Measurements from ENCODE around the gene PDZD8.
"Not testable (repeated sequence)": the region's sequence is repeated elsewhere in the genome, so short reads cannot be mapped to it uniquely, and the experiment has no call there.

Gene PDZD8

DNA sequence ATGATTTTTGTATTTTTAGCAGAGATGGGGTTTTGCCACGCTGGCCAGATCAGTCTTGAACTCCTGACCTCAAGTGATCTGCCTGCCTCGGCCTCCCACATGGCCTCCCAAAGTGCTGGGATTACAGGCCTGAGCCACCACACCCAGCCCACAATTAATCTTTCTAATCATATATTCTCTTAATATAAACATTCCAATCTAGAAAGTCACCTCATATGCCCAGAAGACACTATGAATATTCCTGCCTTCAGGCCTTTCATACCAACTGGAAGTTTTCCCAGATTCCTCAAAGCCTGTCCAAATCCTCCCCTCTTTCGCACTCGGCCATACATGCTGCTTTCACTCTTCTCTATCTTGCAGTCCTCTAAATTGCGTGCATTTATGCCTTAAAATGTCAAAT, 32.6 kb downstream of the PDZD8 start:
- no peak for DNase-seq

DNA sequence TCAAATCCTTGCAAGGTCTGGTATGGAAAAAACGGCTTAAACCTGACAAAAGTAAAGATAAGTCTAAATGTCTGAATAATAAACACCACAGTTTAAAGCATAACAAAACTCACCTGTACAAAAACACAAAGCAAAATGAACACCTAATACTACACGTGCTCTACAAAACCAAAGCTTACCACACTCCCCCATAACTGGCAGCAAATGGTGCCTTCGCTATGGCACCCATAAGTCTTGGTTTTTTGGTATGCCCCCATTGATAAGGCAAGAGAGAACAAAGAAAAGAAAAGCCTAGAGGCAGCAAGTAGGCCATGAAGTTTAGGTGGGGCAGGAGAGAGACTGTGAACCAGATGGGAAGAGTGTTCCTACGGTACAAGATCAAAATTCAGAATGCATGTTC, 34.2 kb downstream of the PDZD8 start:
- DNase-seq = no peak

DNA sequence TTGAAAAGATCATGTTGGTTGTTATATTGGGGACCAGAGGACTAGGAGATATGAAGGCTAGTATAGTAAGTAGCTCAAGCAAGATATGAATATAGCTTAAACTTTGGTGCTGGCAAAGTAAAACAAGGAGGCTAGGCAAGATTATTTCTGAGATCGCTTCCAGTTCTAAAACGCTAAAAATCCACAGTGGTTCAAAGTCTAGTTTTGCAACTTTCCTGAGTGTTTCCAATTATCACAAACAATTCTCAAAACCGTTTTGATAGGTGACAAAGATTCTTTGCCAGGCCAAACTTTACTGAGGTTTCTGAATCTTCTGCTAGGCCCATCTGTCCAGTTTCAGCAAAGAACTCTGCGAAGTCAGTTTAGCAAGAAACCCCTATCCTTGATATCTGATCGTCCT, 35.3 kb downstream of the PDZD8 start:
- DNase-seq = no peak

DNA sequence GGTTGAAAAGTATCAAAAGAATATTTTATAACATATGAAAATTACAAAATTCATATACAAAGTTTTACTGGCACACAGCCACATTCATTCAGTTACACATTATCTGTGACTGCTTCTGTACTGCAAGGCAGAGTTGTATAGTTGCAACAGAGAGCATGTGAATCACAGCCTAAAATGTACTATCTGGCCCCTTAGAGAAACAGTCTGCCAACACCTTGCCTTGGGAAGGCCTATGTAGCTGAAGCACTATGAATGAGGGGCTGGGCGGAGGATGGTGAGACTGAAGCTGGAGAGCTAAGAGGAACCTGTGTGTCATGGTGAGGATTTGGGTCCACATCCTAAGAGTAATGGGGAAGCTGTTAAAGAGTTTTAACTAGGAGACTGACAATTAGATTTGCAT, 35.7 kb downstream of the PDZD8 start:
- DNase-seq = no peak

DNA sequence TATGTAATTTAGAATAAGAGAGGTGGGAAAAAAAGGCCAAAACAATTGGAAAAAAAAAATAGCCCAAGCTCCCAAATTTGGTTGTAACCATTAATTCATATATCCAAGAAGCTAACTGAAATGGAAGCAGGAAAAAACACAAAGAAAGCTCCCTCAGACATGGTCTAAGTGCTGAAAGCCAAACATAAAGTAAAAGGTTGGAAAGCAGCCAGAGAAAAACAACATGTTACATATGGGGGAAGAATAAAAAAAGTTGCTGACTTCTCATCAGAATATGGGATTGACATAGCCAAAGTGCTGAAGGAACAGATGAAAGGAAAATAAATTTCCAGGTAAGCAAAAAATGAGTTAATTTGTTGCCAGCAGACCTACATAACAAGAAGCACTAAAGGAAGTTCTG, 40.3 kb downstream of the PDZD8 start:
- no peak for DNase-seq

DNA sequence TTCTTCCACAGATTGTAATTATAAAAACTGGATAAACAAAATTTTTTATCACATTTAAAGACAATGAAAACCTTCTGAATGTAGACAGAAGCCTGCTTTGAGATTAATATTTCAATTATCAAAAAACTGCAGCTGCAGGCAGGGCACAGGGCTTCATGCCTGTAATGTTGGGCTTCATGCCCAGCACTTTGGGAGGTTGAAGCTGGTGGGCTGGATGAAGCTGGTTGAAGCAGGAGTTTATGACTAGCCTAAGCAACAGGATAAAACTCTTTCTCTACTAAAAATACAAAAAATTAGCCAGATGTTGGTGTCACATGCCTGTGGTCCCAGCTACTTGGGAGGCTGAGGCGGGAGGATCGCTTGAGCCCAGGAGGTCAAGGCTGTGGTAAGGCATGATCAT, 41.2 kb downstream of the PDZD8 start:
- DNase-seq = no peak

DNA sequence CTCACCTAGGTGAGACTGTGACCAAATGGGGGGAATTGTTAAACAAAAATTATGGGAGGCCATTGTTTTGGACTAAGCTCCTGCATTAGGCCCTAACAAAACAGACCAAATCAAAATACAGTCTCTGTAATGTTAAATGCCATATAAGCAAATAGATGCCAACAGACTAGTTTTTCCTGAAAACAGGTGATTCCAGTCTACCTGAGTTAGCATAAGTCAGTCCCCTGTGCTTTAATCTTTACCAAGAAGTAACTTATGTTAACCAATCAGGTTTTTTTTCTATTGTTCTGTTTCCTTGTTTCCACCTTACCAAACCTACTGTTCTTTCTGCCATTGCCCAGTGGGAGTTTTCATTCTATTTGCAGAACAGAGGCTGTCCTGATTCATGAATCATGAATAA, 48.0 kb downstream of the PDZD8 start:
- DNase-seq = no peak

DNA sequence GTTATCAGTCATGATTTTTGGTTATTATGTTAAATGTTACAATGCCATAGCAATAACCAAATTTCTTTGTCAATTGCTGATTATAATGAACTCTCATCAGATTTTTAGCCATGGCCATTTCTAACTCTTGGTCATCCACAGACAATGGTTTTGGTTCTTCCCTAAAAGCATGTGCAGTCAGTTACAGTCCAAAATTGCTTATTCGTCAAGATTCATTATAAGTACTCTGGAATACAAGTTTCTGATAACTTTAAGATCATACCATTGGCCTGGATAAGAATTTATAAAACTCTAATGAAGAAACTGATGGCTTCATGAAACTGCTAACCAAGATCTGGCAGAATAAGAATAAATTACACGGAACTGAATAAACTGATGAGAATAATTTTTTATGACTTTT, 50.9 kb downstream of the PDZD8 start:
- no peak for DNase-seq

DNA sequence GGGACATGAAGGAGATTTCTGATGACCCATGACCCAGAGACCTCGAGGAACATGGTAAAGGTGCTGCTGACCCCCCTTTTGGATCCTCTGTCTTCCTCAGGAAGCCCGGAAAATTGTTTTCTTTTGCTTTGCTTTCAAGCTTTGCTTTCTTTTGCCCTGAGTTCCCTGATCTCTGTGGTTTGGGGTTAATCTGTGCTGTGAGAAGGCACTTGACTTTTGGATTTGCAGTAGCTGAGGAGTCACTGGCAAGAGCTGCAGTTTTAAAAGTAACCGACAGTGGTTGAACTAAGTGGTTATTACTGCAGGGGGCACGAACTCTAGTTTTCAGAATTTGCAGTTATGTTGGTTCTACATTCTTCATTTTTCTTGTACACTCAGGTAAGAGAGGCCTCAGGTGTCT, 53.0 kb downstream of the PDZD8 start:
- no peak for DNase-seq

DNA sequence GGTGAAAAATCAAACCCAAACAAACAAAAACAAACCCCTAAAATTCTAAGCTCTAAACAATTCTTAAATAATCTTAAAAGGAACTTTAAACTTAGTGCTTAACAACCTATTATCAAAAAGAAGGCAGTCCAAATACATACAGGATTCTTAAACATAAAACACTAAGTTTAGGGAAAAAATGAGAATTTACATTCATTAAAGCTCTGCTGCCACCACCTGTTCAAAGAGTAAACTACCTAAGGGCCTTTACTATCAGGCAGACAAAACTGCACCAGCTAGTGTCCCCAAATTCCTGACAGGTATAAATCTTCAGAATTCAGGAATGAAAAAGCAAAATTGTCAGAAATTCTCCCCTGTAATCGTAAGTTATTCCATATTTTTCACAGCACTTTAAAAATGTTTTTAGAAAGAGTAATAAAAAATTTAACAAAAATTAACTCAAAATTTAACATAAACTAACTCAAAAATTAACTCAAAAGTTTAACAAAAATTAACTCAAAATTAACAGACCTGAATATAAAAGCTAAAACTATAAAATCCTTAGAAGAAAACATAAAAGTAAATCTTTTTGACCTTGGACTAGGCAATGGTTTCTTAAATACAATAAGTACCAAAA, 55.1 kb downstream of the PDZD8 start:
- no peak for DNase-seq

DNA sequence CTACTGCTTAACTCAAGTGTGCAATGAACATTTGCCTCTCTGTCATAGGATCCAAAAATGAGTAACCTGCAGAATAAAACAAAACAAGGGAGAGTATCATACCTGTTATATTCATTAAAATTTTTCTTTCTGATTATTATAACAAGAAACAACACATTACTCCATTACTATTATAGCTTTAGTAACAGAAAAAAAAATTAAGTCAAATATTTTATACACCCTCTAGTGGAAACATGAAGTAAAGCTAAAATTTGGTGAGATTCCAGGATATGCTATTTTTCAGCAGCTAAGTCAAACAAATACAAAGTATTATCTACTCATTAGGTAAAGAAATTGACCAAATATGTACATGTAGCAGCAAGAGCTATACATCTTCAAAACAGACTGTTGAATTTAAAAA, 56.3 kb downstream of the PDZD8 start:
- no peak for DNase-seq

DNA sequence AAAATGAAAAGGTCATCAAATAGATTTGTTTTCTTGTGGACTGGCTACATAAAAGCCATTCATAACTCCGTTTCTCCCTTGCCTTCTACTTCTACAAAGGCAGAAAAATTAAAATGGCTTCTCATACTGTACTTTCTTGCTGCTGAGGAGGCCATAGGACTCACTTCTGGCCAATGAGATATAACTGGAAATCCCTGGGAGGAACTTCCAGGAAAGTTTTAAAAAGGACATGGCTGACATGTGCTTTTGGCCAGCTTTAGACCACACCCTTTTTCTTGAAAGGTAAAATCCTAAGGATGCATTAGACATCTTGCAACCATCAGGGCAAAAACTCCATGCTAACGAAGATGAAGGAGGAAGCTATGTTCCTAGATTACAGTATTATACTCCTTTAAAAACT, 58.5 kb downstream of the PDZD8 start:
- no peak for DNase-seq

DNA sequence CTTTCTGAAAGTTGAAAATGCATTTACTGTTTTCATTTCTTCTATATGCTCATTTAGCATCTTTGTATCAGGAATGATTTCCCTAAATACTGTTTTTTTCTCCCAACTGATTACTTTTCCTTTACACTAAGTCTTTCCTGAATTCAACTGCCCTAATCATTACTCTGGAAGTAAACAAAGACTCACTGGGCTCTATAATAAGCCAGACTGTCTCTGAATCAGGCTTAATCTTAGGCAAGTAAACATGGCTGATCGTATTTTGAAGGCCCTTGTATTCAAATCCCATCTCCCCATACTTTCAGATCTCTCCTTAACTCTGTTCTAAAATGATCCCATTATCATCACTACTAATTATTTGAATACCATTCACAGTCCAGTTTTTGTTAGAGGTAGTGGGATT, 61.6 kb downstream of the PDZD8 start:
- no peak for DNase-seq

DNA sequence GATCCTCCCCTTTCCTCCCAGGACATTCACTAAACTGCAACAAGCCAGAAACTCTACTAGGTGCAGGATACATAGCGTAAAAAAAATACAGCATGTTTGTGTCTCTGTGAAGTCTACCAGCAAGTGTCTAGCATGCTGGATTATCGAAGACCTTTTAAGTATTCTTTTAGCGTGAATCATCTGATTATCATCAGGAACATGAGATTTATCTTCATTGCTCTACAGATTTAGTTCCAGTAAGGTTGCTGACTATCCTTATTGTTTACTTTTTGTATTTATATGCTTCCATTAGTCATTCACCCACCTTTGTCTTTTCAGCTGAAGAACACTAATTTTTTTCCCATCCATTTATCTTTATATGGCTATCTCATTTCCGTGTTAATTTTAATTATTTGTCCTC, 62.8 kb downstream of the PDZD8 start:
- DNase-seq = no peak

DNA sequence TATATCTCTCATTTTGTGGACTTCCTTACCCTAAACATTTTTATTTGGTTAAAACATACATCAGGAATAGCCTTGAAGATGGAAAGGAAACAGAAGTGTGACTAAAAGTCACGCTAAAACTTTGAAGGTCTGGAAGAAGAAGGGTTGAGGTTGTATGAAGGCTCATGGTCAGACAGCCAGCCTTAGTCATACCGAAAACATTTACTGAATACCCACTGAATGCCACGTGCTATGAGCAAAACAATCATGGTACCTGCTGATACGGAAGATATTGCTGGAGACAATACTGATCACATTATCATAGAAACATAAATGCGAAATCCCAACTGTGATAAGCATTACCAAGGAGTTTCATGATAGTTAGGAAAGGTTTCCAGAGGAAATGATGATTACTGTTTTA, 64.0 kb downstream of the PDZD8 start:
- DNase-seq = no peak

DNA sequence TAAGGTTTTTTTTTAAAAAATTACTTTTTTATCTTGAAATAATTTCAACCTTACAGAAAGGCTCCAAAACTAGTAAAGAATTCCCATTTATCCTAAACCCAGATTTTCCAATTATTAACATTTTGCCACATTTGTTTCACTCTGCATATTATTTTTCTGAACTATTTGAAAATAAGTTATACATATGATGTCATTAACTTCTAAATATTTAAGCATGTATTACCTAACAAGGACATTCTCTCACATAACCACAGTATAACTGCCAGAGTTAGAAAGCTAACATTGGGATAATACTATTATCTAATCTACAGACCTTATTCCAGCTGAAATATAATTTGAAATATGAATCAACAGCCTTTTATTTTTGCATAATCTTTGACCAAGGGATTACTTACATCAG, 68.6 kb downstream of the PDZD8 start:
- no peak for DNase-seq

DNA sequence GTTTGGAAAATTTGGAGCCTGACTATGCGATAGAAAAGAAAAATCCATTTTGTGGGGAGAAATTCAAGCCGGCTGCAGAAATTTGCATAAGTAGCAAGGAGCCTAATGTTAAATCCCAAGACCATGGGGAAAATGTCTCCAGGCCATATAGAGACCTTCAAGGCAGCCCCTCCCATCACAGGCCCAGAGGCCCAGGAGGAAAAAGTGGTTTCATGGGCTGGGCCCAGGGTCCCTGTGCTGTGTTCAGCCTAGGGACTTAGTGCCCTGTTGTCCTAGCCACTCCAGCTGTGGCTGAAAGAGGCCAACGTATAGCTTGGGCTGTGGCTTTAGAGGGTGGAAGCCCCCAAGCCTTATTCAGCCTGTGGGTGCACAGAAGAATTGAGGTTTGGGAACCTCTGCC, 71.8 kb downstream of the PDZD8 start:
- not testable (repeated sequence) for DNase-seq

DNA sequence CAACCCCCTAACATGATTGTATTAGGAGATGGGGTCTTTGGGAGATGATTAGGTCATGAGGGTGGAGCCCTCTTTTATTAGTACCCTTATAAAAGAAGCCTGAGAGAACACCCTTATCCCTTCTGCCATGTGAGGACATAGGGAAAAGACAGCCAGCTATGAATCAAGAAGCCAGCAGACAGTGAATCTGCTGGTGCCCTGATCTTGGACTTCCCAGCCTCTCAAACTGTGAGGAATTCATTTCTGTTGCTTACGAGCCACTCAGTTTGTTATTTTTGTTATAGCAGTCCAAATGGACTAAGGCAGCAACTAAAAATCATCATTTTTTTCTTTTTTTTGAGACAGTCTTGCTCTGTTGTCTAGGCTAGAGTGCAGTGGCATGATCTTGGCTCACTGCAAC, 74.6 kb downstream of the PDZD8 start:
- no peak for DNase-seq

DNA sequence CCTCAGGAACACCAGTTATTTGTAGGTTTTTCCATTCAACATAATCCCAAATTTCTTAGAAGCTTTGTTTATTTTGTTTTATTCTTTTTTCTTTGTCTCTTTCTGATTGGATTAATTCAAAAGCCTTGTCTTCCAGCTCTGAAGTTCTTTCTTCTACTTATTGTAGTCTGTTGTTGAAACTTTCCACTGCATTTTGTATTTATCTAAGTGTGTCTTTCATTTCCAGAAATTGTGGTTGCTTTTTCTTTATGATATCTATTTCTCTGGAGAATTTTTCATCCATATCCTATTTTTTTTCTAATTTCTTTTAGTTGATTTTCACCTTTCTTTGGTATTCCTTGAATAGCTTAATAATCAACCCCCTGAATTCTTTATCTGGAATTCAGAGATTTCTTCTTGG, 75.8 kb downstream of the PDZD8 start:
- no peak for DNase-seq

DNA sequence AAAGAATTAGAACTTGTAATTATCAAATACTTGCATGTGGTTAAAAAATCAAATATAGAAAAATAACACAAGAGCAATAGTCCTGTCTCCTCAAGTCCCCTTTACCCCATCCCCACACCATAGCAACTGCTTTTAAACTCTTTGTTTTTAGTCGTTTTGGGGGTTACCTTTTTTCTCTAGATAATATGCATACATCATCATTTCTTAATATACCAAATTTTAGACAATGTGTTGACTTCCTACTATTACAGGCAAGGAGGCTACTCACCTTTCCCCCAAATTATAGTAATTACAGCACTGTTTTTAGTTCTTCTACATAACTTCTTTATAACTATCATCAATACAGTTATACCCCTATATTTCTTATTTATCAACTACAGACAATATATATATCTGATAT, 77.0 kb downstream of the PDZD8 start:
- no peak for DNase-seq

DNA sequence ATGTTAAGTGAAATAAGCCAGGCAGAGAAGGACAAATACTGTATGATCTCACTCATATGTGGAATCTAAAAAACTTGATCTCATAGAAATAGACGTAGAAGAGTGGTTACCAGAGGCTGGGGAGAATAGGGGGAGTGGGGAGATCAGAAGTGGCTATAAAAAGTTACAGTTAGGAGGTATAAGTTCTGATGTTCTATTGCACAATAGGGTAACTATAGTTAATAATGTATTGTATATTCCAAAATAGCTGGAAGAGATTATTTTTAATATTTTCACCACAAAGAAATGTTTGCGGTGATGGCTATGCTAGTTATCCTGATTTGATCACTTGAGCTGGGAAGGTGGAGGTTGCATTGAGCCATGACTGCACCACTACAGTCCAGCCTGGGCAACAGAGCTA, 80.5 kb downstream of the PDZD8 start:
- DNase-seq = no peak

DNA sequence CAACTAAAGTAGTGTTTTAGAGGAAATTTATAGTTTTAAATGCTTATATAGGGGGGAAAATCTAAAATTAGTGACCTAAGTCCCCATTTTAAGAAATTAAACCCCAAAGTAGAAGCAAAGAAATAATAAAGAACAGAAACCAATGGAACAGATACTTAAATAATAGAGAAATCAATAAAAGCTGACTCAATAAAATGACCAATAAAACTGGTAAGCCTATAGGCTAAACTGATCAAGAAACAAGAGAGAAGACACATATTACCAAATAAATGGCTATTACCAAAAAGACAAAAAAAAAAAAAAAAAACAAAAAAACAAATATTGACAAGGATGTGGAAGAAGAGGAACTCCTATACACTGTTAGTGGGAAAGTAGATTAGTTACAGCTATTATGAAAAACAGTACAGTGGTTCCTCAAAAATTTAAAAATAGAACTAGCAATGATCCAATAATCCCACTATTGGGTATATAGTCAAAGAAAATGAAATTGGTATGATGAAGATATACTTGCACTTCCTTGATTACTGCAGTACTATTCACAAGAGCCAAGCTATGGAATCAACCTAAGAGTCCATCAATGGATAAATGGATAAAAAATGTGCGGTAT, 81.1 kb downstream of the PDZD8 start:
- DNase-seq = no peak

DNA sequence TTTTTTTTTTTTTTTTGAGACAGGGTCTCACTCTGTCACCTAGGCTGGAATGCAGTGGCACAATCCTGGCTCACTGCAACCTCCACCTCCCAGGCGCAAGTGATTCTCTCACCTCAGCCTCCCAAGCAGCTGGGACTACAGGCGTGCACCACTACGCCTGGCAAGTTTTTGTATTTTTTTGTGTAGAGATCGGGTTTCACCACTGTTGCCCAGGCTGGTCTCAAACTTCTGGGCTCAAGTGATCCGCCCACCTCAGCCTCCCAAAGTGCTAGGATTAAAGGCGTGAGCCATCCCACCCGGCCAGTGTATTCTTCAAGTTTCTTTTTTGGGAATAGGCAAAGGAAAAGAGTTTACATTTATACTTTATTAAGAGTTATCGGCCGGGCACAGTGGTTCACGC, 84.4 kb downstream of the PDZD8 start:
- not testable (repeated sequence) for DNase-seq

DNA sequence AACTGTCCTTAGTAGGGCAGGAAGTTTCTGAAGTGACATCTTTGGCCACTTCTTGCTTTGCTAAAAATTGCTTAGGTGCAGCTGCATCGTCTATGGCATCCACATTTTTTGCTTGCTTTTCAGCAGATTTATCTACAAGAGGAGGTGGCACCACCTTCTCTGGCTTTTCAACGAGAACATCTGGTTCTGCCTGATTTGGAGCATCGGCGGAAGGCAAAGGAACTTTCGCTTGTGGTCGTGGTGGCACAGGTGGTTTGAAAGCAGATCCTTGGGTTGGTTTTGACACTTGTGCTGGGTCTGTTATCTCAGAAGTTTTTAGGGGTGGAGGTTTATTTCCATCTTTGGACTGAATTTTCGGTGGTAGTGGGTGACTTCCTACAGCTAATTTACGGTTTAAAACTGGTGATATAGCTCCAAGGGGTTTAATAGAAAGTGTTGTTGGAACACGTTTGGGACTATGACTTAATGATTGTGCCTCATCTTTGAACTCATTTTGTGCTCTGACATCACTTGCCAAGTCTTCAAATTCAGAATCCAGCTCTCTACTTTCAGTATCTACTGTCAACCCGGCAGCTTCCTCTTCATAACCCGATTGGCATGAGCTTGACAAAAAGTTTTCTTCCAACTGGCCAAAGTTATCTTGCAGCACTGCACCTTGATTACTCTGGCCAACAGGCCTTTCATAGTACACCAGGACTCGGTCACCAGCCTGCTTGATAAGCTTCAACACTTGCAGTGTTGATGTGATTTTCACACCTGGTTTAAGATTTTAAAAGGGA, 90.3 kb downstream of the PDZD8 start:
- DNase-seq = no peak

DNA sequence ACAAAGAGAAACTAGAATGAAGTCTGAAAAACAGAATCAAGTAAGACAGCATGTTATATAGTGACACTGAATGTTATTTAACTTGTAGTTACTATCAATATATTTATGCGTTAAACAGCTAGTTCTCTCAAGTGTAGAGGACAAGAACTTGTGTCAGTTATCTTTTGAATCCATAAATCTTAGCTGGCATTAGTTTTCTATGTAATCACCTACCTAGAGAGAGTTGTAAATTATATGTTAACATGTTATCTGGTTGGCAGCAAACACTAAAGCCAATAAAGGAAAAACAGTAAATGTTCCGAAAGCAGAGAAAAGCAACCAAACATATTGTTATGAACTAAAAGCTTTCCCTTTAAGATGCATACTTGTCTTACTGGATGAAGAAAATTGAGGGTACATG, 97.6 kb downstream of the PDZD8 start:
- DNase-seq = no peak
